Upper lobe of left lung (tissue), 4 donors: ENCODE data around the gene RBBP8NL.

Experiments used
- CTCF ChIP-seq, 6 experiments: fragments of 450-650 bp in 4 of 6; fragments of 200-600 bp in 2 of 6; sonication (generic) in 2 of 6; IDR thresholded peaks; one replicate each; pipeline ENCODE4 v1.5.1; 2016 to 2019; ENCODE audit warnings: antibody characterized with exemption in 6 of 6
- POLR2A ChIP-seq, 4 donors: fragments of 450-650 bp; IDR thresholded peaks; one replicate each; pipeline ENCODE4 v1.5.1; 2016 to 2017; ENCODE audit warnings: antibody characterized with exemption in 4 of 4, mild to moderate bottlenecking in 2 of 4
- POLR2AphosphoS5 ChIP-seq, 2 donors: sonication (generic); formaldehyde crosslinking; IDR thresholded peaks; one replicate each; pipeline ENCODE4 v1.5.1; 2017; ENCODE audit warnings: antibody characterized with exemption in 2 of 2

- TF ChIP-seq POLR2AphosphoS5 (IDR thresholded peaks at IDR 0.05), result no peak
- TF ChIP-seq CTCF (IDR thresholded peaks at IDR 0.05), result peak in 1 of 6 experiments; percentile 8
- no peak for TF ChIP-seq POLR2A (IDR thresholded peaks at IDR 0.05)
Observed at GRCh38 chr20:62457831-62458230, 30.5 kb upstream of the RBBP8NL start.
